ENCODE results near the gene MFGE8. TPM values are rescaled to one million over a fixed set of nuclear protein-coding genes. Genes with fewer than 3 reads are reported as not detected.
"Not testable (repeated sequence)": the region's sequence is repeated elsewhere in the genome, so short reads cannot be mapped to it uniquely, and the experiment has no call there.

MFGE8 gene
- total RNA-seq, 2 donors from 2014 or later, result 284 to 598 TPM

- 64% methylated on average over 1 to 2 of the region's 2 CpGs for WGBS, 2 experiments (ENCODE audit: insufficient coverage in 1 of 2, insufficient read length in 1 of 2)
- H3K4me1 Mint-ChIP-seq, result peaks cover 15% of the 10 kb centered on the region
- Histone ChIP-seq H3K4me1 (ENCODE audit: control insufficient read depth, insufficient read depth, low read length) (no peaks in the 10 kb centered on the region), H3K4me3 (ENCODE audit: low read length) (no peak overlapping the region), H3K9me3 (ENCODE audit: control insufficient read depth, low read length) (peaks cover 22% of the 10 kb centered on the region), H3K9ac (ENCODE audit: extremely low read depth, low read length, poor library complexity, severe bottlenecking) (no peak overlapping the region), H3K36me3 (ENCODE audit: control insufficient read depth, insufficient read depth, low read length) (no peaks in the 10 kb centered on the region), H3K27ac (ENCODE audit: low read depth, low read length) (no peak overlapping the region), H3K27me3 (ENCODE audit: control insufficient read depth, insufficient read depth, low read length, poor library complexity, severe bottlenecking) (no peaks in the 10 kb centered on the region)
- no peak for TF ChIP-seq CTCF (conservative IDR thresholded peaks at IDR 0.05)
- H3K27ac Mint-ChIP-seq, result no peak overlapping the region
- H3K27me3 Mint-ChIP-seq (ENCODE audit: insufficient read depth), result no peaks in the 10 kb centered on the region
- H3K36me3 Mint-ChIP-seq (ENCODE audit: low read depth), result peaks cover 2% of the 10 kb centered on the region
- no peak overlapping the region for H3K4me3 Mint-ChIP-seq
- no peak for DNase-seq
- peaks cover 49% of the 10 kb centered on the region for H3K9me3 Mint-ChIP-seq
Observed at GRCh38 chr15:88939486-88939806, 26.3 kb upstream of the MFGE8 start.

- H3K27me3 Mint-ChIP-seq (ENCODE audit: insufficient read depth), result no peaks in the 10 kb centered on the region
- 92% methylated on average over 15 of the region's 15 CpGs for WGBS, 2 experiments (ENCODE audit: insufficient coverage in 1 of 2, insufficient read length in 1 of 2)
- no peak overlapping the region for H3K27ac Mint-ChIP-seq
- peaks cover 54% of the 10 kb centered on the region for H3K9me3 Mint-ChIP-seq
- no peak for TF ChIP-seq CTCF (conservative IDR thresholded peaks at IDR 0.05)
- Histone ChIP-seq H3K4me1 (ENCODE audit: control insufficient read depth, insufficient read depth, low read length) (no peaks in the 10 kb centered on the region), H3K9me3 (ENCODE audit: control insufficient read depth, low read length) (peaks cover 23% of the 10 kb centered on the region), H3K27ac (ENCODE audit: low read depth, low read length) (no peak overlapping the region), H3K36me3 (ENCODE audit: control insufficient read depth, insufficient read depth, low read length) (no peaks in the 10 kb centered on the region), H3K4me3 (ENCODE audit: low read length) (no peak overlapping the region), H3K27me3 (ENCODE audit: control insufficient read depth, insufficient read depth, low read length, poor library complexity, severe bottlenecking) (no peaks in the 10 kb centered on the region), H3K9ac (ENCODE audit: extremely low read depth, low read length, poor library complexity, severe bottlenecking) (no peak overlapping the region)
- peaks cover 15% of the 10 kb centered on the region for H3K4me1 Mint-ChIP-seq
- no peak overlapping the region for H3K4me3 Mint-ChIP-seq
- H3K36me3 Mint-ChIP-seq (ENCODE audit: low read depth), result peaks cover 2% of the 10 kb centered on the region
- peak; percentile 44 for DNase-seq
Observed at GRCh38 chr15:88938802-88939485, 25.8 kb upstream of the MFGE8 start.

GRCh38 chr15:88934449-88934848 lies 21.3 kb upstream of the MFGE8 start:
- not testable (repeated sequence) for H3K36me3 ChIP-seq (ENCODE audit: control insufficient read depth, insufficient read depth, low read length); H3K36me3 Mint-ChIP-seq (ENCODE audit: low read depth); H3K4me1 Mint-ChIP-seq; DNase-seq; H3K27ac ChIP-seq (ENCODE audit: low read depth, low read length); H3K27me3 ChIP-seq (ENCODE audit: control insufficient read depth, insufficient read depth, low read length, poor library complexity, severe bottlenecking); H3K4me3 Mint-ChIP-seq; H3K27me3 Mint-ChIP-seq (ENCODE audit: insufficient read depth); H3K9ac ChIP-seq (ENCODE audit: extremely low read depth, low read length, poor library complexity, severe bottlenecking); H3K4me1 ChIP-seq (ENCODE audit: control insufficient read depth, insufficient read depth, low read length); H3K27ac Mint-ChIP-seq
- Histone ChIP-seq H3K4me3 (ENCODE audit: low read length) (peak overlapping the region; percentile 45), H3K9me3 (ENCODE audit: control insufficient read depth, low read length) (peaks cover 18% of the 10 kb centered on the region)
- 96 to 100% methylated on average over 1 to 4 of the region's 4 CpGs for WGBS, 2 experiments (ENCODE audit: insufficient coverage in 1 of 2, insufficient read length in 1 of 2)
- H3K9me3 Mint-ChIP-seq, result peaks cover 63% of the 10 kb centered on the region

- H3K36me3 Mint-ChIP-seq (ENCODE audit: low read depth), result no peaks in the 10 kb centered on the region
Observed at GRCh38 chr15:88932875-88933330, 19.7 kb upstream of the MFGE8 start.

More at GRCh38 chr15:88932875-88933330, 19.7 kb upstream of the MFGE8 start:
- Mint-ChIP-seq H3K27me3 (ENCODE audit: insufficient read depth) (peaks cover 2% of the 10 kb centered on the region), H3K4me3 (no peak overlapping the region), H3K9me3 (peaks cover 70% of the 10 kb centered on the region), H3K27ac (no peak overlapping the region), H3K4me1 (no peaks in the 10 kb centered on the region)
- Histone ChIP-seq H3K9me3 (ENCODE audit: control insufficient read depth, low read length) (peaks cover 32% of the 10 kb centered on the region), H3K9ac (ENCODE audit: extremely low read depth, low read length, poor library complexity, severe bottlenecking) (no peak overlapping the region), H3K4me1 (ENCODE audit: control insufficient read depth, insufficient read depth, low read length) (no peaks in the 10 kb centered on the region), H3K27me3 (ENCODE audit: control insufficient read depth, insufficient read depth, low read length, poor library complexity, severe bottlenecking) (no peaks in the 10 kb centered on the region), H3K36me3 (ENCODE audit: control insufficient read depth, insufficient read depth, low read length) (no peaks in the 10 kb centered on the region), H3K27ac (ENCODE audit: low read depth, low read length) (no peak overlapping the region), H3K4me3 (ENCODE audit: low read length) (no peak overlapping the region)
- no peak for TF ChIP-seq CTCF (conservative IDR thresholded peaks at IDR 0.05)
- 100% methylated on average over 1 of the region's 1 CpG; no CpG with 5 or more reads in 1 of the 2 experiments for WGBS, 2 experiments (ENCODE audit: insufficient coverage in 1 of 2, insufficient read length in 1 of 2)
- no peak for DNase-seq
